Measurements from ENCODE around the gene DNAJC12. TPM values are rescaled to one million over a fixed set of nuclear protein-coding genes. Genes with fewer than 3 reads are reported as not detected.

DNAJC12 gene
- total RNA-seq, 1 donor from 2014 or later, result 3.2 TPM

- Histone ChIP-seq H3K27me3 (no peaks in the 10 kb centered on the region), H3K4me1 (no peaks in the 10 kb centered on the region), H3K9me3 (no peaks in the 10 kb centered on the region), H3K36me3 (no peaks in the 10 kb centered on the region), H3K4me3 (no peak overlapping the region), H3K27ac (no peak overlapping the region)
- no peak for DNase-seq (ENCODE audit: low spot score in 2 of 2)
- intact Hi-C loops (cut with DNase I), result no loop called here
- no peak for TF ChIP-seq CTCF (IDR thresholded peaks at IDR 0.05)
Observed at GRCh38 chr10:67875340-67876238, 37.6 kb upstream of the DNAJC12 start.

GRCh38 chr10:67869996-67870395 is 32.0 kb upstream of the DNAJC12 start:
- DNase-seq (ENCODE audit: low spot score in 2 of 2), result no peak
- Histone ChIP-seq H3K4me3 (no peak overlapping the region), H3K27ac (no peak overlapping the region), H3K36me3 (no peaks in the 10 kb centered on the region), H3K4me1 (no peaks in the 10 kb centered on the region), H3K27me3 (no peaks in the 10 kb centered on the region), H3K9me3 (no peaks in the 10 kb centered on the region)
- no peak for TF ChIP-seq CTCF (IDR thresholded peaks at IDR 0.05)
- intact Hi-C loops (cut with DNase I), result no loop called here

- H3K9me3 ChIP-seq, result no peaks in the 10 kb centered on the region
- no peaks in the 10 kb centered on the region for H3K27me3 ChIP-seq
- H3K36me3 ChIP-seq, result no peaks in the 10 kb centered on the region
- TF ChIP-seq CTCF (IDR thresholded peaks at IDR 0.05), result no peak
- intact Hi-C loops (cut with DNase I), result no loop called here
- no peaks in the 10 kb centered on the region for H3K4me1 ChIP-seq
- DNase-seq (ENCODE audit: low spot score in 2 of 2), result no peak
- H3K27ac ChIP-seq, result no peak overlapping the region
- no peak overlapping the region for H3K4me3 ChIP-seq
Observed at GRCh38 chr10:67868132-67868531, 30.1 kb upstream of the DNAJC12 start.

GRCh38 chr10:67864607-67865371 is 26.8 kb upstream of the DNAJC12 start:
- intact Hi-C loops (cut with DNase I), result no loop called here
- Histone ChIP-seq H3K9me3 (no peaks in the 10 kb centered on the region), H3K4me3 (no peak overlapping the region), H3K27ac (no peak overlapping the region), H3K27me3 (no peaks in the 10 kb centered on the region), H3K4me1 (no peaks in the 10 kb centered on the region), H3K36me3 (no peaks in the 10 kb centered on the region)
- TF ChIP-seq CTCF (IDR thresholded peaks at IDR 0.05), result no peak
- no peak for DNase-seq (ENCODE audit: low spot score in 2 of 2)

GRCh38 chr10:67863094-67863493 is 25.1 kb upstream of the DNAJC12 start:
- no peak for DNase-seq (ENCODE audit: low spot score in 2 of 2)
- no peaks in the 10 kb centered on the region for H3K4me1 ChIP-seq
- H3K27me3 ChIP-seq, result no peaks in the 10 kb centered on the region
- no peak for TF ChIP-seq CTCF (IDR thresholded peaks at IDR 0.05)
- no peaks in the 10 kb centered on the region for H3K9me3 ChIP-seq
- H3K4me3 ChIP-seq, result no peak overlapping the region
- H3K27ac ChIP-seq, result no peak overlapping the region
- no peaks in the 10 kb centered on the region for H3K36me3 ChIP-seq
- intact Hi-C loops (cut with DNase I), result no loop called here
